ENCODE results near the gene PAH. TPM values are rescaled to one million over a fixed set of nuclear protein-coding genes. Genes with fewer than 3 reads are reported as not detected.
A peak's percentile ranks its signal among the peaks of the same experiment; 100 is the strongest.

Gene PAH
- total and polyA plus RNA-seq, 2 of the 13 experiments (the other 11 are each of a cell fraction or from before 2014, with no cell fraction given): 192 to 451 TPM

DNA sequence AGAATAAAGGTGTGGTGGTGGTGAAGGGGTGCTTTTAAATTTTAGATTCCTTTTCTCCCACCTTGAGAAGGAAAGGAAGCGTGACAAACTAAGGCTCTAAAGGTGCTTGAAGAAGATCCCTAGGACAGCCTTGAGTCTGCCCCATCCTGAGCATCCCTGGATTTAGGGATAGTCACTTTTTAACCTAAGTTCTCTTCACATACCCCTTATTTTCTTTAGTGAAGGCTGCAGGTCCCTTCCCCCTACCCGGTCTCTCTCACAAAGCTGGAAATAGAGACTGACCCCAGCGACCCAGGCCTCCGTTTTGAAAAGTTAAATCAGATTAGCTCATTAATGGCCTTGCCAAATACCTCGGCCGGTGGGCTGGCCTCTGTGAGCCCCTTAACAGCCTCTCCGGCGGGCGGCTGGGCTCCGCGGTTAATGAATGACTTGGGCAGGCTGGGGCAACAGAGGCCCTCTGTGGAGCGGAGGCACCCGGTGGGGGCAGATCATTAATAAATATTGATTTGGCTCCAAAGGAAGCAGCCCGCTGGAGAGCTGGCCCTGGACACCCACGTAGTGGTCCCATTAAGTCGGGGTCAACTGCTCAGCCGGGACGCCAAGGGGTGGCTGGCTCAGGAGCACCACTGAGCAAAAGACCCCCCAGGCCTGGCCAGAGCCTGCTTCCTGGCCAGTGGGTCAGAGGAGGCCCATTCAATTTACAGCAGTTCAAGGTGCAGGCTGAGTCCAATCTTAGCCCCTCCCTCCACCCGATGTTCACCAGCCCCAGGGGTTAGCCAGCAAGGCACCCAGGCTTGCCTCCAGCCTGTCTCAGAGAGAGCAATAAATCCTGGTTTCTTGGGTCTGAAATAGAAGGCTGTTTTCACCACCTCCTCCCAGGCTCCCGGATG lies 31.8 kb downstream of the PAH start (continued):
- TF ChIP-seq, protein P1, sequence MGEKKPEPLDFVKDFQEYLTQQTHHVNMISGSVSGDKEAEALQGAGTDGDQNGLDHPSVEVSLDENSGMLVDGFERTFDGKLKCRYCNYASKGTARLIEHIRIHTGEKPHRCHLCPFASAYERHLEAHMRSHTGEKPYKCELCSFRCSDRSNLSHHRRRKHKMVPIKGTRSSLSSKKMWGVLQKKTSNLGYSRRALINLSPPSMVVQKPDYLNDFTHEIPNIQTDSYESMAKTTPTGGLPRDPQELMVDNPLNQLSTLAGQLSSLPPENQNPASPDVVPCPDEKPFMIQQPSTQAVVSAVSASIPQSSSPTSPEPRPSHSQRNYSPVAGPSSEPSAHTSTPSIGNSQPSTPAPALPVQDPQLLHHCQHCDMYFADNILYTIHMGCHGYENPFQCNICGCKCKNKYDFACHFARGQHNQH (CRISPR knock-in tag; IDR thresholded peaks at IDR 0.05): peak; percentile 89; the same call in 1 of the 2 replicates
- TF ChIP-seq ZNF670 (CRISPR knock-in tag; IDR thresholded peaks at IDR 0.05; ENCODE audit: borderline replicate concordance) (peak; percentile 93), GABPB1 (CRISPR knock-in tag; IDR thresholded peaks at IDR 0.05) (peak; percentile 64; the same call in 1 of the 2 replicates), ZNF557 (CRISPR knock-in tag; IDR thresholded peaks at IDR 0.05) (0 out of 2 replicates have a peak, but pooled peaks have one; percentile 37), ZNF614 (CRISPR knock-in tag; IDR thresholded peaks at IDR 0.05; ENCODE audit: borderline replicate concordance) (peak; percentile 61; the same call in 1 of the 2 replicates), SRY (CRISPR knock-in tag; IDR thresholded peaks at IDR 0.05) (no peak), ZBTB21 (CRISPR knock-in tag; IDR thresholded peaks at IDR 0.05) (no peak), CBX2 (IDR thresholded peaks at IDR 0.05; ENCODE audit: low read depth, low read length) (no peak), CBX2 (CRISPR knock-in tag; IDR thresholded peaks at IDR 0.05; ENCODE audit: low read depth) (no peak; the same call in 1 of the 2 replicates), ERF (CRISPR knock-in tag; IDR thresholded peaks at IDR 0.05) (no peak; the same call in 1 of the 2 replicates), NR2F2 (IDR thresholded peaks at IDR 0.05; ENCODE audit: borderline replicate concordance, low read depth) (peak; percentile 87), HNRNPH1 (optimal IDR thresholded peaks at IDR 0.05; ENCODE audit: low read depth, low read length) (no peak), ZNF335 (CRISPR knock-in tag; IDR thresholded peaks at IDR 0.05) (no peak; the same call in 1 of the 2 replicates), RXRA (CRISPR knock-in tag; IDR thresholded peaks at IDR 0.05) (peak; percentile 86), REXO4 (CRISPR knock-in tag; IDR thresholded peaks at IDR 0.05; ENCODE audit: borderline replicate concordance) (no peak)
- TF ChIP-seq, protein P2, sequence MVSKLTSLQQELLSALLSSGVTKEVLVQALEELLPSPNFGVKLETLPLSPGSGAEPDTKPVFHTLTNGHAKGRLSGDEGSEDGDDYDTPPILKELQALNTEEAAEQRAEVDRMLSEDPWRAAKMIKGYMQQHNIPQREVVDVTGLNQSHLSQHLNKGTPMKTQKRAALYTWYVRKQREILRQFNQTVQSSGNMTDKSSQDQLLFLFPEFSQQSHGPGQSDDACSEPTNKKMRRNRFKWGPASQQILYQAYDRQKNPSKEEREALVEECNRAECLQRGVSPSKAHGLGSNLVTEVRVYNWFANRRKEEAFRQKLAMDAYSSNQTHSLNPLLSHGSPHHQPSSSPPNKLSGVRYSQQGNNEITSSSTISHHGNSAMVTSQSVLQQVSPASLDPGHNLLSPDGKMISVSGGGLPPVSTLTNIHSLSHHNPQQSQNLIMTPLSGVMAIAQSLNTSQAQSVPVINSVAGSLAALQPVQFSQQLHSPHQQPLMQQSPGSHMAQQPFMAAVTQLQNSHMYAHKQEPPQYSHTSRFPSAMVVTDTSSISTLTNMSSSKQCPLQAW (CRISPR knock-in tag; IDR thresholded peaks at IDR 0.05): peak; percentile 99
- TF ChIP-seq, protein P3, sequence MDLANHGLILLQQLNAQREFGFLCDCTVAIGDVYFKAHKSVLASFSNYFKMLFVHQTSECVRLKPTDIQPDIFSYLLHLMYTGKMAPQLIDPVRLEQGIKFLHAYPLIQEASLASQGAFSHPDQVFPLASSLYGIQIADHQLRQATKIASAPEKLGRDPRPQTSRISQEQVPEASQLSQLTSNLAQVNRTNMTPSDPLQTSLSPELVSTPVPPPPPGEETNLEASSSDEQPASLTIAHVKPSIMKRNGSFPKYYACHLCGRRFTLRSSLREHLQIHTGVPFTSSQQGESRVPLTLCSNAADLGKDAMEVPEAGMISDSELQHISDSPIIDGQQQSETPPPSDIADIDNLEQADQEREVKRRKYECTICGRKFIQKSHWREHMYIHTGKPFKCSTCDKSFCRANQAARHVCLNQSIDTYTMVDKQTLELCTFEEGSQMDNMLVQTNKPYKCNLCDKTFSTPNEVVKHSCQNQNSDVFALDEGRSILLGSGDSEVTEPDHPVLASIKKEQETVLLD (CRISPR knock-in tag; IDR thresholded peaks at IDR 0.05; ENCODE audit: low read depth): no peak
- TF ChIP-seq, protein P4, sequence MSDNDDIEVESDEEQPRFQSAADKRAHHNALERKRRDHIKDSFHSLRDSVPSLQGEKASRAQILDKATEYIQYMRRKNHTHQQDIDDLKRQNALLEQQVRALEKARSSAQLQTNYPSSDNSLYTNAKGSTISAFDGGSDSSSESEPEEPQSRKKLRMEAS (IDR thresholded peaks at IDR 0.05): peak; percentile 67
- TF ChIP-seq, protein P5, sequence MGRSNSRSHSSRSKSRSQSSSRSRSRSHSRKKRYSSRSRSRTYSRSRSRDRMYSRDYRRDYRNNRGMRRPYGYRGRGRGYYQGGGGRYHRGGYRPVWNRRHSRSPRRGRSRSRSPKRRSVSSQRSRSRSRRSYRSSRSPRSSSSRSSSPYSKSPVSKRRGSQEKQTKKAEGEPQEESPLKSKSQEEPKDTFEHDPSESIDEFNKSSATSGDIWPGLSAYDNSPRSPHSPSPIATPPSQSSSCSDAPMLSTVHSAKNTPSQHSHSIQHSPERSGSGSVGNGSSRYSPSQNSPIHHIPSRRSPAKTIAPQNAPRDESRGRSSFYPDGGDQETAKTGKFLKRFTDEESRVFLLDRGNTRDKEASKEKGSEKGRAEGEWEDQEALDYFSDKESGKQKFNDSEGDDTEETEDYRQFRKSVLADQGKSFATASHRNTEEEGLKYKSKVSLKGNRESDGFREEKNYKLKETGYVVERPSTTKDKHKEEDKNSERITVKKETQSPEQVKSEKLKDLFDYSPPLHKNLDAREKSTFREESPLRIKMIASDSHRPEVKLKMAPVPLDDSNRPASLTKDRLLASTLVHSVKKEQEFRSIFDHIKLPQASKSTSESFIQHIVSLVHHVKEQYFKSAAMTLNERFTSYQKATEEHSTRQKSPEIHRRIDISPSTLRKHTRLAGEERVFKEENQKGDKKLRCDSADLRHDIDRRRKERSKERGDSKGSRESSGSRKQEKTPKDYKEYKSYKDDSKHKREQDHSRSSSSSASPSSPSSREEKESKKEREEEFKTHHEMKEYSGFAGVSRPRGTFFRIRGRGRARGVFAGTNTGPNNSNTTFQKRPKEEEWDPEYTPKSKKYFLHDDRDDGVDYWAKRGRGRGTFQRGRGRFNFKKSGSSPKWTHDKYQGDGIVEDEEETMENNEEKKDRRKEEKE (IDR thresholded peaks at IDR 0.05): no peak
- TF ChIP-seq, protein P6, sequence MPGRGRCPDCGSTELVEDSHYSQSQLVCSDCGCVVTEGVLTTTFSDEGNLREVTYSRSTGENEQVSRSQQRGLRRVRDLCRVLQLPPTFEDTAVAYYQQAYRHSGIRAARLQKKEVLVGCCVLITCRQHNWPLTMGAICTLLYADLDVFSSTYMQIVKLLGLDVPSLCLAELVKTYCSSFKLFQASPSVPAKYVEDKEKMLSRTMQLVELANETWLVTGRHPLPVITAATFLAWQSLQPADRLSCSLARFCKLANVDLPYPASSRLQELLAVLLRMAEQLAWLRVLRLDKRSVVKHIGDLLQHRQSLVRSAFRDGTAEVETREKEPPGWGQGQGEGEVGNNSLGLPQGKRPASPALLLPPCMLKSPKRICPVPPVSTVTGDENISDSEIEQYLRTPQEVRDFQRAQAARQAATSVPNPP (CRISPR knock-in tag; IDR thresholded peaks at IDR 0.05): peak; percentile 87; the same call in 1 of the 2 replicates

All from HepG2 (cell line).